GM13976 (cell line): ENCODE data around the gene KAT7.

ENCODE experiments used
- DNase-seq: peaks from one replicate; pipeline ENCODE4 v3.0.0; 2012; ENCODE audit warnings: low spot score
- CTCF ChIP-seq: IDR thresholded peaks from 2 replicates; pipeline ENCODE4 v1.5.1; 2012; ENCODE audit warnings: borderline replicate concordance, mild to moderate bottlenecking; ENCODE audit not compliant: insufficient read depth; ENCODE audit errors: extremely low read depth, missing control alignments, control extremely low read depth
- in situ Hi-C: fragments of 300-500 bp; cut with MboI; formaldehyde crosslinking; loops from one replicate; pipeline ENCODE4 v1.12.0; 2022; ENCODE audit warnings: low sequenced_read_pairs, mixed read lengths, inconsistent platforms; ENCODE audit not compliant: unreplicated experiment

Gene KAT7

GRCh38 chr17:49859991-49860953 is 71.8 kb downstream of the KAT7 start:
- in situ Hi-C loops: loop anchor here (10.0 kb wide), 1 partner anchor 145 kb away; no protein-coding TSS in a partner anchor
- no peak for TF ChIP-seq CTCF
- DNase-seq: no peak

- DNase-seq: peak; percentile 85
- in situ Hi-C loops: loop anchor here (10.0 kb wide), 1 partner anchor 143 kb away; no protein-coding TSS in a partner anchor
- TF ChIP-seq CTCF: peak; percentile 67
Observed at GRCh38 chr17:49861150-49861884, 72.8 kb downstream of the KAT7 start.

- DNase-seq: no peak
- in situ Hi-C loops: loop anchor here (10.0 kb wide), 1 partner anchor 142 kb away; no protein-coding TSS in a partner anchor
- no peak for TF ChIP-seq CTCF
Observed at GRCh38 chr17:49862781-49863331, 74.4 kb downstream of the KAT7 start.

- in situ Hi-C loops: loop anchor here (10.0 kb wide), 1 partner anchor 139 kb away; no protein-coding TSS in a partner anchor
Observed at GRCh38 chr17:49866019-49866380, 77.5 kb downstream of the KAT7 start.

GRCh38 chr17:49866882-49867413 is 78.5 kb downstream of the KAT7 start:
- DNase-seq: no peak
- in situ Hi-C loops: loop anchor here (10.0 kb wide), 1 partner anchor 138 kb away; no protein-coding TSS in a partner anchor
- no peak for TF ChIP-seq CTCF

More at GRCh38 chr17:49866019-49866380, 77.5 kb downstream of the KAT7 start:
- no peak for TF ChIP-seq CTCF
- DNase-seq: no peak

- no peak for DNase-seq
- no peak for TF ChIP-seq CTCF
- in situ Hi-C loops: loop anchor here (10.0 kb wide), 1 partner anchor 136 kb away; no protein-coding TSS in a partner anchor
Observed at GRCh38 chr17:49869038-49869374, 80.5 kb downstream of the KAT7 start.
